Activated CD8-positive, alpha-beta memory T cell treated with anti-CD3 and anti-CD28 coated beads, Interleukin-2, amount 50 U/mL, for 1 hour (primary cell): Measurements from ENCODE around the gene BAZ1A.
"Not testable (repeated sequence)": the region's sequence is repeated elsewhere in the genome, so short reads cannot be mapped to it uniquely, and the experiment has no call there.

ENCODE experiments used
- DNase-seq: peaks from one replicate; pipeline ENCODE4 v3.0.0-alpha.2; 2020; ENCODE audit errors: extremely low read depth

Gene BAZ1A

DNA sequence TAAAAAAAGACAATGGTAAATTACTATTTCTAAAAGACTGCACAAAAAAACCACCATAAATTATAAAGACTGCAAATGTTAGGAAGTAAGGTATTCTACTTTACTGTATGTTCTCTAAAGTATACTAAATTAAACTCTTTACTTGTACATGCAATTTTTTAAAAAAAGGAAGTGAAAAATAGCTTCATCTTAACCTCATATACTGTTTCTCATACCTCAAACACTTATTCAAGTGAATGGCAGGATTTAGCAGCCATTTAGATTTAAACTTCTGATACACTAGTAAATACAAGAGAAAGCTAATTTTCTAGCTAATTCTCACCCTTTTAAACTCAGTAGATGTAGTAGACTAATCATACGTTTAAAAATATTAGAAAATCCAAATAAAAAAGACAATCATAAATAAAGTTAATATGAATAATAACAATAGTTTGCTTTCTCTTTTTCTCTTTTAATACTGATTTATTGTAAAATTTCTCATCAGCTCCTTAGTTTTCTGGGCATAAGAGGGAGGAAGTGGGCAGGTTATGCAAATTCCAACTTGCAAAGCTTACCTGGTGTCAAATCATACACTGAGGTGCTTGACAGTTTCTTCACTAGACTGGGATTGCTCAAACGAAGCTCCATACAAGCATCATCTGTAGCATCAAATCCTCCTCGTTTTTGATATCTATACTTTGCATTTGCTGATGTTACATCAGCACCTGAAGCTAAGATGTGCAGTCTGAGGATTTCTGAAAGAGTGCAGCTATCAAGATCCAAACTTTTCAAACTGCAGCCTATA, 89.7 kb downstream of the BAZ1A start:
- DNase-seq: no peak

DNA sequence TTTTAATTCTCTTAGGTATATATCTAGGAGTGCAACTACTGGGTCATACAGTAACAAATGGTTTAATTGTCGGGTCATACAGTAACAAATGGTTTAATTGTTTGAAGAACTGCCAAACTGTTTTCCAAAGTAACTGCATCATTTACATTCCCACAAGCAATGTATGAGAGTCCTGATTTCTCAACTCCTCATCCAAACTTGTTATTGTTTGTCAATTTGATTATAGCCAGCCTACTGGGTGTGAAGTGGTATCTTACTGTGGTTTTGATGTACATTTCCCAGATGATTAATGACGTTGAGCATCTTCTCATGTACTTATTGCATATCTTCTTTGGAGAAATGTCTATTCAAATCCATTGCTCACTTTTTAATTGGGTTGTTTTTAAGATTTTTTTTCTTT, 93.1 kb downstream of the BAZ1A start:
- DNase-seq: no peak

DNA sequence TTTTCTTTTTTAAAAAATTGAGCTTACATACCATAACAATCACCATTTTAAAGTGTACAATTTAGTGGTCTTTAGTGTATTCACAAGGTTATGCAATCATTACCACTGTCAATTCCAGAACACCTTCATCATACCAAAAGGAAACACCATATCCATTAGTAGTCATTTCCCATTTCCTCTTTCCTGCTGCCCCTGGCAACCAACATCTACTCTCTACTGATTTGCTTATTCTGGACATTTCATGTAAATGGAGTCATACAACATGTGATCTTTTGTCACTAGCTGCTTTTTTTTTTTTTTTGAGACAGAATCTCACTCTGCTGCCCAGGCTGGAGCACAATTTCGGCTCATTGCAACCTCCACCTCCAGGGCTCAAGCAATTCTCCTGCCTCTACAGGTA, 93.9 kb downstream of the BAZ1A start:
- no peak for DNase-seq

DNA sequence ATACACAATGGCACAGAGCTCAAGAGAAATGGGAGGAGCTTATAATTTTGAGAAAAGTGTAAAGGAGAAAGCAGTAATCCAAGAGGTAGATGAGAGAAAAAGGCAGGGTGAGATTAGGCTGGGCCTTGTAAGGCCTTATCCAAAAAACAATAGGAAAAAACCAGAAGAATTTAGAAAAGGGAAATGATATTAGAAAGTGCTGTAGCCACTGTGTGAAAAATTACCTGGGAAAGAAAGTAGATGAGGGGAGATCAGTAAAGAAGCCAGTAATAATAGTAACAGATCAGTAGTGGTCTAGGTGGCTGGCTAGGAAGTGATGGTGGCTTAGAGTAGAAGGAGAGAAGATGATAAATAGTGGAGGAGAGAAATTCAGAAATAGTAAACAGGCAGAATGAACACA, 94.5 kb downstream of the BAZ1A start:
- DNase-seq: no peak

DNA sequence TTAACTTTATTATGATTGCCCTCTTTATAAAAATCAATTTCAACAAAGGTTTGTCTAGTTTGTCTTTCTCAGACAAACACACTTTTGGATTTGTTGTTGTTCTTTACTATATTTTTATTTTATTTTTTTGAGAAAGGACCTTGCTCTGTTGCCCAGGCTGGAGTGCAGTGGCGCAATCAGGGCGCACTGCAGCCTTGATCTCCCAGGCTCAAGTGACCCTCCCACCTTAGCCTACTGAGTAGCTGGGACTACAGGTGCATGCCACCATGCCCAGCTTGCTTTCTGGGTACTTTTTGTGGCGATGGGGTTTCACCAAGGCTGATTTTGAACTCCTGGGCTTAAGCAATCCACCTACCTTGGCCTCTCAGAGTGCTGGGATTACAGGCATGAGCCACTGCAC, 96.4 kb downstream of the BAZ1A start:
- no peak for DNase-seq

DNA sequence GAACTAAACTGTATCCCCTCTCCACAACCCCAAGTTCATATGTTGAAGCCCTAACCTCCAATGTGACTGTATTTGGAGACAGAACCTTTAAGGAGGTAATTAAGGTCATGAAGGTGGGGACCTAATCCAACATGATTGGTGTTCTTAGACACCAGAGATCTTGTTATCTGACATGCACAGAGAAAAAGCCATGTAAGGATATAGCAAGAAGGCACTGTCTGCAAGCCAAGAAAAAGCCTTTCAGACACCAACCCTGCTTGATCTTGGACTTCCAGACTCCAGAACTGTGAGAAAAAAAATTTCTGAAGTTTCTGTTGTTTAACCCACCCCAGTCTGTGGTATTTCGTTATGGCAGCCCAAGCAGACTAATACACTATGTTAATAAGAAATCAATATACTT, 98.5 kb downstream of the BAZ1A start:
- no peak for DNase-seq

DNA sequence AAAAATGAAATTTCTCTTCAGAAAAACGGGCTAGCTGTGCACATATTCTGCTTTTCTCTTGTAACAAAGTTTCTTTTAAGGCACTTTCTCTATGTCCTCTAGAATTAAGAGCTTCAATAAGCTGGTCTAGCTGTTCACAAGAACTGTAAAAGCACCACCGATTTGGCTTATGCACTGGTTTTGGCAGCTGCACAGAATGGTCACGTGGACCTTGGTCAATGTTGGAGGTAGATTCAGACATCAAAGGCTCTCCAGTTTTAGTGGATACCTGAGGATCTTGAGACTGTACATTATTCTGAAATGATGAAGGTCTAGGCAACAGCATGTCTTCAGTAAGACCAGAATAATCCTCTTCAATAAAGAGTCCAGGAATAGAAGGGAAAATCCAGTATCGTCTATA, 99.2 kb downstream of the BAZ1A start:
- DNase-seq: no peak

DNA sequence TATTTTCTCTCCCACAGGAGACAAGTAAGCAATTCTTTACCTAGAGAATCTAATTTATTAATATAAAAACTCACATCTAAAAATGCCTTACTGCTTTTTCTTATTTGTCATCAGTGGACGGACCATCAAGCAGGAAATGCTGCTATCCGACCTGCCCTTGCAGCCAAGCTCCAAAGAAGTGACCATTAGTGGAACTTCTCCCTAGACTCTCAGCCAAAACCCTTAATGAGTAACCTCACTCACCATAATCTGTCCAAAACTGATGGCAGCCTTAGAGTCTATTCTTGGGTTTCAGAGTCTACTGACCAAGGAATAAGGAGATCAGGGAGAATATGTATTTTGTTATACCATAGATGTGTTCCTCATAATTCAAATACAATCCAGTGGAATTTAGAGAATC, 99.8 kb downstream of the BAZ1A start:
- no peak for DNase-seq

DNA sequence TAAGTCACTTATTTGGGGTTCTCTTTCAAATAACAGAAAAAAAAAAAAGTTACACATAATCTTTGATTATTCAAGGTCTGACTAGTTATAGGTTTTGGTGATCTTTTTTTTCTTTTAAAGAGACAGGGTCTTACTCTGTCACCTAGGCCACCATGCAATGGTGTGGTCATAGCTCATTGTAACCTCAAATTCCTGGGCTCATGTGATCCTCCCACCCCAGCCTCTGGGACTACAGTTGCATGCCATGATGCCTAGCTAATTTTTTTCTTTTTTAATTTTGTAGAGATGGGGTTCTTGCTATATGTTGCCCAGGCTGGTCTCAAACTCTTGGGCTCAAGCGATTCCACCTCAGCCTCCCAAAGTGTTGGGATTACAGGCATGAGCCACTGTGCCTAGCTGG, 104.3 kb downstream of the BAZ1A start:
- DNase-seq: no peak

DNA sequence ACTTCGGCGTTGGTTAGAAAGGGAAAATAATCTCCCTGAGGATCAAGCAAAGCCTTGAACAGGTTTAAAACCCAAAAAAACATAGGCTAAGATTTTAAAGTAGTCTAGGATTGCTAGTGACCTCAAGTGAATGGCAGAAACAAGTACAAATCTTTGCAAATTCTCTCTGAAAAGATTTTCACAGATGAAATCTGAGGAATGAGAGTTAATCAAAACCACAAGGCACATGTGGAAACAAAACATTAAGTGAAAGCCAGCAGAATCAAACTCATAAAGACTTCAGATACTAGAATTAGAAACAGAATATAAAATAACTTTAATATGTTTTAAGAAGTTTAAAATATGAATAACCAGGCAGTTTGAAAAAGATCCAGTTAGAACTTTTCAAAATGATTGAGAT, 108.6 kb downstream of the BAZ1A start:
- DNase-seq: no peak

DNA sequence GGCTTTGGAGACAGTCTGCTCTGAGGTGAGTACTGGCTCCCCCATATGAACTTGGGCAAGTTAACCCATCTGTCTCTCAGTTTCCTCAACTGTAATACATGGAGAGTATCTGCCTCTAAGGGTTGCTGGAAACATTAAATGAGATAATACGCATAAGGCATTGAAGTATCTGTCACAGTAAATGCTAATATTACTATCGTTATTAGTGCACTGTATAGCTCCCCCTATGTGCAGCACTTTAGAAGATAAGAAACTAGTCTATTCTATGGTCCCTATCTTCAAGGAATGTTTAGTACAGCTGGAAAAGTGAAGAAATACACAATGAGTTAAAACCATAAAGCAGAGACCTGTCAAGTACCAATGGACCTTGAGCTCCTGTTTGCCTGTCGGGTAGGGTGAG, 109.1 kb downstream of the BAZ1A start:
- DNase-seq: no peak

DNA sequence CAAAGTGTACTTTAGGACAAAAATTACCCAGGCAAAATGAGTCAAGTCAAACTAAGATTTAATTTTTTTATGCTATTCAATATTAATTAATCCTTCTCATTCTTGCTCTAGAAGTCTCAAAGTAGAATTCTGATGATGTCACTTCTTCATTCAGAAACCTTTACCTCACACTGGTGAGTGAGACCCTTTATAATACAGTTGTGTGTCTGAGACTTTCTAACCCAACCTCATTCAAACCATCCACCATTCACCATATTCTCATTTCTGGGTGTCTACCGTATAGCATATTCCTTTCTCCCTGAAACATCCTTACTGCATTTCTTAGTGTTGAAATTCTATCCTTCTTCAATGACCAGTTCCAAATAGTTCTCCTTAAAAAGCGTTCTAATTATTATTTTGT, 119.9 kb downstream of the BAZ1A start:
- no peak for DNase-seq

DNA sequence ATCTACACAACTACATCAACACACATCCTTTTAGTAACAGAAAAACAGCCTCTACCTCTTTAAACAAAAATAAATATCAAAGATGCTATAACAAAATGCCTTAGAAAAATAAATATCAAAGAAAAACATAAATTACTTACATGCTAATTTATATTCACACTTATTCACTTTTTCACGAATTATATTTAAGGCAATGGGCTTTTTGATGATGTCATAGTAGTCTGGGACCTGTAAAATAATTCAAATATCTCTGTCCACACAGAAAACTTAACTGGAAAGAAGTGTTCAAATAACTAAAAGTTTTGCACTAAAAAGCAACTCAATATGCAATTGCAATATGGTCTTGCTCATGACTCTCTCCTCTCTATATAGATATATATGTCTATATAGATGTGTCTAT, 120.5 kb downstream of the BAZ1A start:
- no peak for DNase-seq

DNA sequence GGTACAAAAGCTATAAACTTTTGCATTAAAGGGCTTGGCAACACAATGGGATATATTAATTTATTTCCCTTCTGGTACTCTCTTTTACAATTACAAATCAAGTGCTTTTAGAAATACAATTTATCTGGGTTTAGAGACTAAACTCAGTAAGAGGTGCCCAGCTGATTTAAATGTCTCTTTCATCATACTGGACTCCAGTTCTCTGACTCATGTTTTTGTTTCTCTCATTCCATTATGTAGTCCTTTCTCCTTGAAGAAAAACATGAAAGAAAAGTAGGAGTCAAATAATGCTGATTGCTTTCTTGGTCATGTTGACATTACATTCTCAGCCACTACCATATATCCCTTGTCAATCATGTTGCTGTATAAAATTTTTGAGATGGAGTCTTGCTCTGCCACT, 124.5 kb downstream of the BAZ1A start:
- no peak for DNase-seq

DNA sequence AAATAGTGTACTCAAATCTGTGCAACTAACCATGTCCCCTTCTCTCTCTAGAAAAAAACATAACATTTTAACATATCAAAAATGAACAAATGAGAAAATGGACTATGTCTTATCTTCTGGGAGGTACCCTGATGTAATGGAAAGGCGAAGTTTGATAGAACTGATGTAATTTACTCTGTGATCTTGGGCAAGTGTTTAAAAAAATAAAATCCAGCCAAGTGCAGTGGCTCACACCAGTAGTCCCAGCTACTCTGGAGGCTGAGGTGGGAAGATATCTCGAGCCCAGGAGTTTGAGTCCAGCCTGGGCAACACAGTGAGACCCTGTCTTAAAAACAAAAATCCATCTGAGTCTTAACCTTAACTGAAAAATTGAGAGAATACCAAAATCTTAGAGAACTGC, 124.9 kb downstream of the BAZ1A start:
- no peak for DNase-seq

DNA sequence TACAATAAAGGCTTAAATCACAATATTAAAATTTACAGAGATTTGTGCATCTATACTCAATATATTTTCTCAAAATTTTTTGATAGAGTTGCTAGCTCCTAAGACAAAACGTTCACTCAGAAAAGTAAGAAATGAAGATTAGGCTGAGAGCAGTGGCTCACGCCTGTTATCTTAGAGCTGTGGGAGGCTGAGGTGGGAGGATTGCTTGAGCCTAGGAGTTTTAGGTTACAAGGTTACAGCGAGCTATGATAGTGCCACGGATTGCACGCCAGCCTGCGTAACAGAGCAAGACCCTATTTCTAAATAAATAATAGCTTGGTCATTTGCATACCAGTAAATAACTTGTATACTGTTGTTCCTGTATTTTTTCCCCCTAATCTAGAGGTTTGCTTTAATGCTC, 125.8 kb downstream of the BAZ1A start:
- DNase-seq: no peak

DNA sequence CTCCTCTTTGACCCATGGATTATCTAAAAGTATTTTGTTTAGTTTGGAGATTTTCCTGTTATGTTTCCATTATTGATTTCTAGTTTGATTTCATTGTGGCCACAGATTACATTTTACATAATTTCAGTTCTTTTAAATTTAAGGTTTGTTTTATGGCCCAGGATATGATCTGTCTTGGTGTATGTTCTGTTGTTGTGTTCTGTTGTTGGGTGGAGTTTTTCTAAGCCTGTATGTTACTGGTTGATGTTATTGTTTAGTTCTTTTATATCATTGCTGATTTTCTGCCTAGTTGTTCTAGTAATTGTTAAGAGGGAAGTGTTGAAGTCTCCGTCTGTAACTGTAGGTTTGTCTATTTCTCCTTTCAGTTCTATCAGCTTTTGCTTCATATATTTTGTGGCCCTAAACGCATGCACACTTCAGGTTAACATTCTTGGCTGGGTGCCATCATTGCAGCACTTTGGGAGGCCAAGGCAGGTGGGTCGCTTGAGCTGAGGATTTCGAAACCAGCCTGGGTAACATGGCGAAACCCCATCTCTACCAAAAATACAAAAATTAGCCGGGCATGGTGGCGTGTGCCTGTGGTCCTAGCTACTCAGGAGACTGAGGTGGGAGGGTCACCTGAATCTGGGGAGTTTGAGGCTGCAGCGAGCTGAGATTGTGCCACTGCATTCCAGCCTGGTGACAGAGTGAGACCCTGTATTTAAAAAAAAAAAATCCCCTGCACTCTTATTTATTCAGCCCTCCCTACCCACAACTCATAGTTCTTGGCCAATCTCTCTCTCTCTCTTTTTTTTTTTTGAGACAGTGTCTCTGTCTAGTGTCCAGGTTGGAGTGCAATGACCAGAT, 132.7 kb downstream of the BAZ1A start:
- DNase-seq: no peak

DNA sequence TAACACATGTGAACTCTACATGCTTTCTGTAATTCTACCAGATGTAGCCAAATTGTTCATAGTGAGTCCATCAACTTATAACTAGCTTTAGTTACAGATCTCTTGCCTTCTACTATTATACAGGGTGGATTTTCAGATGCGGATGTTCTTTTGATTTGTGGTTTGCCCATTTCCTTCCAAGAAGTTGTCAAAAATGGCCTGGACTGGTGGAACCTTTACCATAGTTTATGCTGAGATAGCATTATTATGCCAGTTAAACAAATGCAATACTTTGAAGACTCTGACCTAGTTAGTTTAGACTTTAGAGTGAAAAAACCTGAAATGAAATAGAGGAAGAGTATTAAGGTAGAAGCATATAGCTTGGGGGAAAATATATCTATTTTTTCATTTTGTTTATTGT, 133.3 kb downstream of the BAZ1A start:
- no peak for DNase-seq

DNA sequence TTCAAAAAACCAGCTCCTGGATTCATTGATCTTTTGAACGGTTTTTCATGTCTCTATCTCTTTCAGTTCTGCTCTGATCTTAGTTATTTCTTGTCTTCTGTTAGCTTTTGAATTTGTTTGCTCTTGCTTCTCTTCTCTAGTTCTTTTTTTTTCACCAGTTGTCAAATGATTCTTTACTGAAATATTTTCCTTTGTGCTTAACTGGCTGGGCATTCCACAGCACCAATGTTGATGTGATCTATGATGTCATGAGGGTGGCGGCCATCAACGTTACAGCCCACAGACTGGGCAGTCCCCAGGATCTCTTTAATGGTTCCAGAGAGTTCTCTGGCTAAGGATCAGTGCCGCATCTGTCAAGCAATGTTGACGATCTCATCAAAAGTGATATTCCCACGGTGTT, 135.0 kb downstream of the BAZ1A start:
- DNase-seq: not testable (repeated sequence)

DNA sequence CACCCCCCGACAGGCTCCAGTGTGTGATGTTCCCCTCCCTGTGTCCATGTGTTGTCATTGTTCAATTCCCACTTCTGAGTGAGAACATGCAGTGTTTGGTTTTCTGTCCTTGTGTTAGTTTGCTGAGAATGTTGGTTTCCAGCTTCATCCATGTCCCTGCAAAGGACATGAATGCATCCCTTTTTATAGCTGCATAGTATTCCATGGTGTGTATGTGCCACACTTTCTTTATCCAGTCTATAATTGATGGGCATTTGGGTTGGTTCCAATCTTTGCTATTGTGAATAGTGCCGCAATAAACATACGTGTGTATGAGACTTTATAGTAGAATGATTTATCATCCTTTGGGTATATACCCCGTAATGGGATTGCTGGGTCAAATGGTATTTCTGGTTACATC, 138.1 kb downstream of the BAZ1A start:
- not testable (repeated sequence) for DNase-seq

DNA sequence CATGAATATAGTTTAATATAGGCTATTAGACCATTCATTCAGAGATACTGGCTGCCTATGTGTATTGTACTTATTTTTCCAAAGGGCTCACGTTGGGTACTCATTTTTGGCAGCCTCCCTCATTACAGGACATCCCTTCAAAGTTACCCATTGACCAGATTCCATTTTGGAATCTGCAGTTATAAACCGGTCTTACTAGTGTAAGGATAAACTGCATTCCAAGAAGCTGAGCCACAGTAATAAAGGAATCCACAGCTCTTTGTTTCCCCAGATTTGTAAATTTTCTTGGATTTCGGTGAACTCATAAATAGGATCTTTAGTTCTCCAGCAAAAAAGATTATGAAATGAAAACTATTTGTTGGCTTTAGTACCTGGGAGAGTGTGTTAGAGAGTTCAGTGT, 141.9 kb downstream of the BAZ1A start:
- DNase-seq: no peak

DNA sequence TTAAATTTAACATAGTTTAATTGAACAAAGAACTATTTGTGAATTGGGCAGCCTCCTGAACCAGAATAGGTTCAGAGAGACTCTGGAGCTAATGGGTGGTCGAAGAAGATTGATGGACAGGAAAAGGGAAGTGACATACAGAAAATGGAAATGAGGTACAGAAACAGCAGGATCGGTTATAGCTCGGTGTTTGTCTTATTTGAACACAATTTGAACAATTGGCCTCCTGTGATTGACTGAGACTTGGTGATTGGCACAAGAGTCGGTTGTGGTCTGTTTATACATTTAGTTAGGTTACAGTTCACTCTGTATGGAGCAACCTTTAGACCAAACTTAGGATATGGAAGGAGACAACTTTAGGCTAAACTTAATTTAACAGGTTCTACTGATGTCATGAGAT, 142.4 kb downstream of the BAZ1A start:
- no peak for DNase-seq

DNA sequence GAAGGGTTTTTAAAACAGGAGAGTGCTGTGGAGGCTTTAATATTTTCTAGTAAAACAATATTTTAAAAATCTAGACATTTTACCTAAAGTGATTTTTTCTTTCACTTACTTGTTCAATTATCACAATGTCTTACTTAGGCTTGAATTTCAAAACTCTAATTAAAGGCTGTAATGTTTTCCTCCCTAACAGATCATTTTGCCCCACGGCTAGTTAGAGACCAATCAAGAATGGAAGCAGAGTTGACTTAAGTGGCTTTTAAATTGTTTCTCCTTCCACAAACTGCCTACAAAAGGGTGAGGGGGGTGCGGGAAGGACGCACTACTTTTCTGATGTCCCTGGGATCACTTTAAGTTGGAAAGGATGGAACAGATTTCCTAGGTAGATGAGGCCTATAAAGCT, 151.3 kb downstream of the BAZ1A start:
- no peak for DNase-seq
